GM03348 (cell line): ENCODE measurements around the gene ART1.
"Not testable (repeated sequence)": the region's sequence is repeated elsewhere in the genome, so short reads cannot be mapped to it uniquely, and the experiment has no call there.

Experiments used
- DNase-seq: peaks from one replicate; pipeline ENCODE4 v3.0.0; 2012; ENCODE audit warnings: low spot score

ART1 gene

GRCh38 chr11:3644817-3645235 is at the start of gene ART1:
ART1 (plus strand) TSS chr11:3645128; CDS start chr11:3659214, 14,086 bp downstream.
- no peak for DNase-seq

DNA sequence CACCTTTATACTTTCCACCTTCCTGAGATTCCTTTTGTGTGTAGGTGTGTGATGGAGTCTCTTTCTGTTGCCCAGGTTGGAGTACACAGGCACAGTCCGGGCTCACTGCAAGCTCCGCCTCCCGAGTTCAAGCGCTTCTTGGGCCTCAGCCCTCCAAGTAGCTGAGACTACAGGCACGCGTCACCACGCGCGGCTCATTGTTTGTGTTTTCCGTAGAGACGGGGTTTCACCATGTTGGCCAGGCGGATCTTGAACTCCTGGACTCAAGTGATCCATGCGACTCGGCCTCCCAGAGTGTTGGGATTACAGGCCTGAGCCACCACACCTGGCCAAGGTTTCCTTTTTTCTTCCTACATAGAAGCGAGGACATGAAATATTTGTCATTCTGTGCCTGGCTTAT is 47.2 kb upstream of the ART1 start:
- not testable (repeated sequence) for DNase-seq

DNA sequence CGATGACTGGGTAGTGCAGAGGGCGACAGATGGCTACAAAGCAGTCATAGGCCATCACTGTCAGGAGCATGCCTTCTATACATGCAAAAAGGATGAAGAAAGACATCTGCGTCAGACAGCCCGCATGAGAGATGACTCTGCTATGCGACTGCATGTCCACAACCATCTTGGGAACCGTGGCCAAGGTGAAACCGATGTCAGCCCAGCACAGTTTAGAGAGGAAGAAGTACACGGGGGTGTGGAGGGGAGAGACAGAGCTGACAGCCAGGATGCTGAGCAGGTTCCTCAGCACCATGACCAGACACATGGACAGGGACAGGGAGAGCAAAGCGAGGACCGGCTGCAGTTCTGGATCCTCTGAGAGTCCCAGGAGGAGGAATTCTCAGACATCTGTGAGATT is 44.7 kb upstream of the ART1 start:
- DNase-seq = not testable (repeated sequence)

DNA sequence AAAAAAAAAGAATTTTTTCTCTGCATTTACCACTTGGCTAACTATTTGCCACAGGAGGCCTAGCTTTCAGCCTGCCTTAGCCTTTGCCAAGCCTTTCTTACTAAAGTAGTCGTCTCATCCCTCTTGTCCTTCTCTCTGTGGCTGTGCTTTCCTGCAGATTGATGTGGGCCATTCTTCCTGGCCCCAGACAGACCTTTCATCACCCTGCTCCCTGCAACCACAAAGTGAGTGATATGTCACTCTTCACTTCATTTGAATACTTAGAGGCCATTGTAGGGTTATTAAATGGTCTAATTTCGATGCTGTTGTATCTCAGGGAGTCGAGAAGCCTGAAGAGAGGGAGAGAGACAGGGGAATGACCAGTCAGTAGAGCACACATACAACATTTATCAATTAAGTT is 40.8 kb upstream of the ART1 start:
- DNase-seq = no peak

DNA sequence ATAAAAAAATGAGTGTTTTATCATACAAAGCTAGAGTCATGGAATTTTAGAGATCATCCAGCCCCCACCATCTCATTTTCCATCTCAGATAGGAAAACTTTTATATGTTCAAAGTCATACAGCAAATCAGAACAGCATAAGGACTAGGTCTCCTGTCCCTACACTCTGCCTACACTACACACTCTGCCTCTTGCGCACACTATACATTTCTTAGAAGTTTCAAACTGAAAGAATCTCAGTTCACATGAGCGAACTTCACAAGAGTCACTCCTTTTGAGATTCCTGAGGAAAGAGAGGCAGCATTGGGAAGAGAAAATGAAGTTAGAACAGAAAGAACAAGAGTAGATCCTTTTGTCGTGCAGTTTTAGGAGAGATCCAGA is 39.7 kb upstream of the ART1 start:
- DNase-seq = no peak

DNA sequence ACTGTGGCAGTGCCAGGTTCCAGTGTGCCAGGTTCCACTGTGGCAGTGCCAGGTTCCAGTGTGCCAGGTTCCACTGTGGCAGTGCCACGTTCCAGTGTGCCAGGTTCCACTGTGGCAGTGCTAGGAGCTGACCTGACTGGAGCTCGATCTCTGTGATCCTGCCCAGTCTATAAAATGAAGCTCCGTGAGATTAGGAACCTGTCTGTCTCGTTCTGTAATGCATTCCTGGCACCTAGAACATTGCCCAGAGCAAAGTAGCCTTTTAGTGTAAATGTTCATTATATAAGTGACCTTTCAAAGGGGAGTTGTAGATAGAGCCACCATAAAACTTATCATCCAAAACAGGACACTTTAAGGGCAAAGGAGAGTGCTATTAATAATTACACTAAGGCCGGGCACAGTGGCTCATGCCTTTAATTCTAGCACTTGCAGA is 39.1 kb upstream of the ART1 start:
- DNase-seq = no peak

DNA sequence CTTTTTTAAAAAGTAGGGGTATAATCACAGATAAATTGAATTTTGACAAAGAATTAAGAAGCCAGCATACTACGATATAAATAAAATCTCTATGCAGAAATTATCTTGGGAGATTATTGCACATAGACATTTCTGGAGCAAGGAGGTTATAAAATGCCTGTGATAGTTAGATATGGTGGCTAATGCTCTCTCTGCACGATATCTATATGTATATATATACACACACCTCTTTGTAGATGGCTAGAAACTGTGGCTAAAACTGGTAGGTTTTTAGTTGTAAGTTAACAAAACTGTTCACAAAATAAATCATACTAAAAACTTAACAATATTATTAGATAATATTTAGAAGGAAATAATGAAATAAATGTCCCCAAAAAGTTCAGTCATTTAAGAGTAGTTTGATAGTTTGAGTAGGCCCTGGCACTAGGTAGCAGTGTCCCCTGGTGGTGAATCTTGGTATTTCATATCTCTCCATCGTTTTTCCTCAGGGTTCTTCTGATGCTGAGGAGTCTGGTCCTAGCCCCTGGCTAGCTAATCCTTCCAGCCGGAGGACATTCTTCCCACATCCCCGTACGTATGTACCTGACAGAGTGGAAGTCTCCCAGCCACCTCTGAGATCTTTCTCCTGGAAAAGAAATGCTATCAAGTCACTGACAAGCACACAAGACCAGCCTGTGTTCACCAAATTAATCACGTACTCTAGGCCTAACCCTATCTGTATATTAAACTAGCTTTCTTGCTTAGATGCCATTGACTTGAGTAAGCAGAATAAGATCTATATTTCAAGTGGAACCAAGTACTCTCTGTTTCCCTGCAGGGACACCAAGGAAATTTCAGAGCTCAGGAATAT is 35.3 kb upstream of the ART1 start:
- peak; percentile 72 for DNase-seq

GRCh38 chr11:3610846-3611245 is 34.1 kb upstream of the ART1 start:
- DNase-seq = no peak

DNA sequence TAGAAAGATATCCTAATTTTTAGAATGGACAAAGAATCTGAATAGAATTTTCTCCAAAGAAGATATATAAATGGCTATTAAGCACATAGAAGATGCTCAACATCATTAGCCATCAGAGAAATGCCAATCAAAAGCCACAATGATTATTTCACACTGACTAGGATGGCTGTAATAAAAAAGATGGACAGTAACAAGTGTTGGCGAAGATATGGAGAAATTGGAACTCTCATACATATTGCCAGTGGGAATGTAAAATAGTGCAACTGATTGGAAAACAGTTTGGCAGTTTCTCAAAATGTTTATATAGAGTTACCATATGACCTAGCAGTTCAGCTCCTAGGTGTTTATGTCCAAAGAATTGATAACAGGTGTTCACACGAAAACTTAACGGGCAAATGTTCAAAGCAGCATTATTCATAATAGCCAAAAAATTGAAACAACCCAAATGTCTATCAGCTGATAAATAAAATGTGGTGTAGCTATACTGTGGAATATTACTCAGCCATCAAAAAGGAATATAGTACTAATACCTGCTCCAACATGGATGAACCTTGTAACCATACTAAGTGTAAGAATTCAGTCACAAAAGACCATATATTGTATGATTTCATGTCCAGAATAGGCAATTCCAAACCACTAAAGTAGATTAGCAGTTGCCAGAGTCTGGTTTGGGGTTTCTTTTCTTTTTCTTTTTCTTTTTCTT is 32.8 kb upstream of the ART1 start:
- DNase-seq = no peak

DNA sequence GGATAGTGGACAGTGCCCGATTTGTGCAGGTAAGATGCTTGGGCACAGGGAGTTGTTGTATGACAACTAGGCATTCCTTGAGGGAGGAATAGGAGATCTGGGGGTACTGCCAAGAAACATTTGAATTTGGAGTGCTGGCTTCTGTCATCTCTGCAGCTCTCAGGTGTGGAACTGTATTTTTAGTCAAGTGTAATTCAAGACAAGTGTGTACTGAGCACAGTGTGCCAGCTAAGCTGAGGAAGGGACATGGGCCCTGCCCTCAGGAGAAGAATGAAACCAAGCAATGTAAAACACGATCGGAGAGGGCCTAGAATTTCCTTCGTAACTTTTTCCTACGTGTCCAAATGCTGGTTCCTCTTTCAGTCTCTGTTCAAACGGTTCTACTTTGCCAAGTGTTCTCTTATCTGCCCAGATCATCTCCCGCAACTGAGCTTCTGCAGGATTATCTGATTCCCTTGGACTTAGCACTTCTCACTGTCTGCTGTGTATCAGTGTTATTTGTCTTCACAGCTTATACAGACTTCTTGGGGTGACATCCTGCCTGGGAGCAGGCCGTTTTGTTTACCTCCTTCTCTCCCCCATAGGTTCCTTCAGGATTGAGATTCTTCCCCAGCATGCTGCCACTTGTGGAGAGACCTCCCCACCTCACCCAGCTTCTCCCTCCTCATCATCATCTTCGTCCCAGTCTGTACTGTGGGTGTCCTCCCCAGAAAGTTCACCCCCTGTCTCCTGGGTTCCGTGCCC is 30.8 kb upstream of the ART1 start:
- DNase-seq = no peak

- DNase-seq = no peak
Measured at GRCh38 chr11:3614742-3615171, 30.2 kb upstream of the ART1 start.

GRCh38 chr11:3615998-3616397 is 28.9 kb upstream of the ART1 start:
- no peak for DNase-seq

DNA sequence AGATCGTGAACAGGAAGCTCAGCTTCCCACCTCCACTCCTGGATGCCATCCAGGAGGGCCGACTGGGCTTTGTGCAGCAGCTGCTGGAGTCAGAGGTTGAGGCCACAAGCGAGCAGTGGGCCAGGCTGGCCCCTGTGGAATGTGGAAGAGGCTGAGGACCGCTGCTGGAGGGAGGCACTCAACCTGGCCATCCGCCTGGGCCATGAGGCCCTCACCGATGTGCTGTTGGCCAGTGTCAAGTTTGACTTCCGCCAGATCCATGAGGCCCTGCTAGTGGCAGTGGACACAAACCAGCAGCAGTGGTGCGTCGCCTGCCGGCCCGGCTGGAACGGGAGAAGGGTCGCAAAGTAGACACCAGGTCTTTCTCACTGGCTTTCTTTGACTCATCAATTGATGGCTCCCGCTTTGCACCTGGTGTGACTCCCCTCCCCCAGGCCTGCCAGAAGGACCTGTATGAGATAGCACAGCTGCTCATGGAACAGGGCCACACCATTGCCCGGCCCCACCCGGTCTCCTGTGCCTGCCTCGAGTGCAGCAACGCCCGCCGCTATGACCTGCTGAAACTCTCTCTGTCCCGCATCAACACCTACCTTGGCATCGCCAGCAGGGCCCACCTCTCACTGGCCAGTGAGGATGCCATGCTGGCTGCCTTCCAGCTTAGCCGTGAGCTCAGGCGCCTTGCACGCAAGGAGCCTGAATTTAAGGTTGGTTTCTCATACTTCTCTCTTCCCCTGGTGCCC is 28.0 kb upstream of the ART1 start:
- no peak for DNase-seq

DNA sequence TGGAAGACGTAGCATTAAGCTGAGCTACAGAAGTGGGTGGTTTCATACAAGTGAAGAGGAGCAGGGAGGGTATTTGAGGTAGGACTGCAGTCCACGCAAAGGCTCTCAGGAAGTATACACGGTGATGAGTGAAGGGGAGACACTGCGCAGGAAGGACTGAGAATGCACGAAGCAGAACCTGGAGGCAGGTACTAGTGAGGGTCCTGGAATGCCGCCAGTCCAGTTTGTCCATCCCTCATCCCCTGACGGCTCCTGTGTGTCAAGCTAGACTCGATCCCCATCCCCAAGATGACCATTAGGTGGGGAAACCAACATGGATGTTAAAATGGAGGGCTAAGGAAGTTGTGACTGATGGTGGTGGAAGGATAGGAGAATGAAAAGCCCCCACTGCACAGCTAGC is 26.9 kb upstream of the ART1 start:
- DNase-seq = no peak

GRCh38 chr11:3622521-3622920 is 22.4 kb upstream of the ART1 start:
- DNase-seq = no peak

DNA sequence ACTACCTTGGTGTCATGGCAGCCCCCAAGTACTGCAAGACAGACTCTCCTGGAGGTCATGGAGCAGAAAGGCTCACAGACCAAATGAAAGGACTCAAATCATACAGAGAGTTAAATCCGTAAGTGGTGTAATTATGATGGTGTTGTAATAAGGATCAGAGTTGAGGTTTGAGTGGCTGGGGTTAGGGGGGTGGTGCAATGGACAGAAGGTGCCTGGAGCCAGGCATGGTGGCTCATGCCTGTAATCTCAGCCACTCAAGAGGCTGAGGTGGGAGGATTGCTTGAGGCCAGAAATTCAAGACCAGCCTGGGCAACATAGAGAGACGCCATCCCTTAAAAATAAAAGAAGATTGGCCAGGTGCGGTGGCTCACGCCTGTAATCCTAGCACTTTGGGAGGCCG is 21.8 kb upstream of the ART1 start:
- DNase-seq = no peak

- DNase-seq = no peak
Measured at GRCh38 chr11:3623767-3624458, 21.0 kb upstream of the ART1 start.

DNA sequence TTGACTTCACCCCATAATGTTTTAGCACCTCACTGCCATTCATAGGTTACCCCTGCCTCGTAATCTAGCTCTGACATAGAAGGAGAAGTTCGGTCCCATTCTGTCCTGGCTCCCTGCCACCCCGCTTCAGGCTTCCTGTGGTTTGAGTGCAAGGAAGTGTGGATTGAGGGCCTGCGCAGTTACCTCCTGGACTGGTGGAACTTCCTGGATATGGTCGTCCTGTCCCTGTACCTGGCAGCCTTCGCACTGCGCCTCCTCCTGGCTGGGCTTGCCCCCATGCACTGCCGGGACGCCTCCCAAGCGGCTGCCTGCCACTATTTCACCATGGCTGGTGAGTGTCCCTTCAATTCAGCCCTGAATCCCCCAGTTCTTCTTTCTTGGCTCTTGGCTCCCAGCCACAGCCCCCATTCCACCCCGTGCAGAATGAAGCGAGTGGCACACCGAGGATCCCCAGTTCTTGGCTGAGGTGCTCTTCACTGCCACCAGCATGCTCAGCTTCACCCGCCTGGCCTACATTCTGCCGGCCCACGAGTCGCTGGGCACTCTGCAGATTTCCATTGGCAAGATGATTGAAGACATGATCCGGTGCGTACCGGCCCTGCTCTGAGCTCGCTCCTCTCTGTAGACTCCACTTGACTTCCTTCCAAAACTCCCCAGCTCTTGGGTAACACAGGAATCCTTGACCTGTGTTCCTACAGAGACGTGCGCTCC is 18.5 kb upstream of the ART1 start:
- no peak for DNase-seq

GRCh38 chr11:3627291-3627690 is 17.6 kb upstream of the ART1 start:
- DNase-seq = peak; percentile 85

DNA sequence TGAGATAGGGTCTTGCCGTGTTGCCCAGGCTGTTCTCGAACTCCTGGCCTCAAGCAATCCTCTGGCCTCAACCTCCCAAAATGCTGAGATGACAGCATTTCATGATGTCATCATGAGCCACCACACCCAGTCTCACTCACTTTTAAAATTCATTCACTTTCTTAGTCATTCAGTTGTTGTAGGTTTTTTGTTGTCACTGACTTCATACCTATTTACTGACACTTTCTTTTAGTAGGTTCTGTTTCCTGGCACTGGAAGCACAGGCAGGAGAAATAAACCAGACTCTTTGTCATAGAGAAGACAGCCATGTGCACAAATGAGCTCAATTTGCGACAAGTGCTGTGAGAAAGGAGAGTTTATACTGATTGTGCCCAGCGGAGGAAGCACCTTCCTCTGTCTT is 13.6 kb upstream of the ART1 start:
- no peak for DNase-seq
